HCT116 (cell line): ENCODE results near the gene SH2D1A. TPM values are rescaled to one million over a fixed set of nuclear protein-coding genes. Genes with fewer than 3 reads are reported as not detected.

Experiments used
- ATAC-seq: fragments of 200-7000 bp; cut with Tn5 transposase; 2 replicates; pipeline ENCODE4 v1.9.1; 2020; ENCODE audit warnings: mild to moderate bottlenecking, moderate library complexity
- BruUV-seq: library from RNA; stranded (reverse); fragments of 400-500 nt; replicated peaks from 2 replicates; lab custom pipeline; 2021; lab: Mats Ljungman, UMichigan
- CTCF ChIA-PET: fragments of 300-600 bp; sonication (Branson Sonifier 250); formaldehyde crosslinking; loops from one replicate; lab custom pipeline; 2021; ENCODE audit warnings: antibody characterized with exemption; lab: Charles Lee
- POLR2A ChIA-PET: fragments of 300-600, 350-600 bp; sonication (Branson Sonifier 250); formaldehyde crosslinking; loops from one replicate; lab custom pipeline; 2021; ENCODE audit warnings: antibody characterized with exemption; lab: Charles Lee
- RAD21 ChIA-PET, 2 experiments: fragments of 300-600 bp; sonication (Branson Sonifier 250); formaldehyde crosslinking; loops; one replicate each; lab custom pipeline; 2023; ENCODE audit warnings: low total read pairs in 2 of 2; ENCODE audit not compliant: uncharacterized antibody in 2 of 2, unreplicated experiment in 2 of 2, low non-redundant PET in 1 of 2; lab: Charles Lee
- DNase-seq: peaks from one replicate; pipeline ENCODE4 v3.0.0-alpha.2; 2010; ENCODE audit warnings: low read depth, low spot score
- H2AFZ ChIP-seq: fragments of 200-600 bp; shearing (Covaris generic), sonication (generic); 2 replicates; pipeline ENCODE4 v1.6.1; 2017; ENCODE audit warnings: low read depth, mixed run types, mixed read lengths, antibody characterized with exemption, low read length; ENCODE audit not compliant: poor library complexity, severe bottlenecking
- H3K27ac ChIP-seq: 2 replicates; pipeline ENCODE4 v1.5.1; 2012; ENCODE audit warnings: low read depth, low read length
- H3K27me3 ChIP-seq: fragments of 200-600 bp; sonication (generic); 2 replicates; pipeline ENCODE4 v1.6.1; 2016; ENCODE audit warnings: mixed run types, low read length, mixed read lengths; ENCODE audit not compliant: insufficient read depth
- H3K36me3 ChIP-seq, 2 experiments: fragments of 200-500 bp in 1 of 2; fragments of 200-600 bp in 1 of 2; sonication (Bioruptor generic) in 1 of 2; sonication (generic) in 1 of 2; 2 replicates each; pipeline versions ENCODE4 v1.5.1 to v1.6.1; 2014 to 2016; ENCODE audit warnings: low read length in 2 of 2, inconsistent platforms in 1 of 2, mixed read lengths in 1 of 2, mixed run types in 1 of 2; ENCODE audit not compliant: insufficient read depth in 2 of 2, control insufficient read depth in 1 of 2
- H3K4me1 ChIP-seq, 2 experiments: fragments of 200-600 bp in 1 of 2; sonication (generic) in 1 of 2; 2 replicates each; pipeline versions ENCODE4 v1.5.1 to v1.6.1; 2012 to 2017; ENCODE audit warnings: low read length in 2 of 2, inconsistent platforms in 1 of 2, mild to moderate bottlenecking in 1 of 2, mixed read lengths in 1 of 2, mixed run types in 1 of 2, moderate library complexity in 1 of 2; ENCODE audit not compliant: insufficient read depth in 2 of 2, control insufficient read depth in 1 of 2
- H3K4me2 ChIP-seq: fragments of 200-600 bp; sonication (generic); 2 replicates; pipeline ENCODE4 v1.6.1; 2017; ENCODE audit warnings: mixed run types, low read length, mixed read lengths
- H3K4me3 ChIP-seq, 2 experiments: fragments of 200-600 bp in 1 of 2; sonication (generic) in 1 of 2; replicated peaks in 1 of 2; 2 replicates each; pipeline ENCODE4 v1.5.1; 2011 to 2016; ENCODE audit warnings: low read length in 2 of 2, control low read depth in 1 of 2, low read depth in 1 of 2, mild to moderate bottlenecking in 1 of 2, mixed read lengths in 1 of 2, mixed run types in 1 of 2
- H3K79me2 ChIP-seq: fragments of 200-600 bp; sonication (generic); 2 replicates; pipeline ENCODE4 v1.6.1; 2017; ENCODE audit warnings: mild to moderate bottlenecking, mixed run types, low read length, moderate library complexity, mixed read lengths; ENCODE audit not compliant: insufficient read depth
- H3K9ac ChIP-seq: fragments of 200-600 bp; sonication (generic); 2 replicates; pipeline ENCODE4 v1.6.1; 2016; ENCODE audit warnings: low read length, mixed read lengths
- H3K9me2 ChIP-seq: fragments of 200-600 bp; sonication (generic), shearing (Covaris generic); 2 replicates; pipeline ENCODE4 v1.6.1; 2017; ENCODE audit warnings: mixed run types, mild to moderate bottlenecking, moderate library complexity; ENCODE audit not compliant: insufficient read depth
- H3K9me3 ChIP-seq, 2 experiments: fragments of 200-500 bp in 1 of 2; fragments of 200-600 bp in 1 of 2; sonication (Bioruptor generic) in 1 of 2; sonication (generic) in 1 of 2; 2 replicates each; pipeline ENCODE4 v1.6.1; 2014 to 2017; ENCODE audit warnings: low read length in 2 of 2, mixed read lengths in 2 of 2, inconsistent platforms in 1 of 2, low read depth in 1 of 2, mild to moderate bottlenecking in 1 of 2, mixed run types in 1 of 2, moderate library complexity in 1 of 2; ENCODE audit not compliant: control insufficient read depth in 1 of 2, insufficient read depth in 1 of 2
- H4K20me1 ChIP-seq: fragments of 200-600 bp; sonication (generic), shearing (Covaris generic); 2 replicates; pipeline ENCODE4 v1.6.1; 2017; ENCODE audit warnings: mixed run types, mild to moderate bottlenecking, moderate library complexity; ENCODE audit not compliant: insufficient read depth
- CEBPB ChIP-seq: IDR thresholded peaks from 2 replicates; pipeline ENCODE4 v1.6.1; 2012; ENCODE audit warnings: low read depth
- ELF1 ChIP-seq: IDR thresholded peaks from 2 replicates; pipeline ENCODE4 v1.6.1; 2012; ENCODE audit warnings: low read depth, borderline replicate concordance
- EZH2 ChIP-seq: fragments of 200-600 bp; sonication (generic); IDR thresholded peaks from 2 replicates; pipeline ENCODE4 v1.6.1; 2017; ENCODE audit warnings: antibody characterized with exemption, mixed run types
- EZH2phosphoT487 ChIP-seq: fragments of 200-600 bp; IDR thresholded peaks from 2 replicates; pipeline ENCODE4 v1.6.1; 2018; ENCODE audit warnings: antibody characterized with exemption, borderline replicate concordance
- FOSL1 ChIP-seq: IDR thresholded peaks from 2 replicates; pipeline ENCODE4 v1.6.1; 2012; ENCODE audit warnings: low read depth
- POLR2A ChIP-seq: IDR thresholded peaks from 2 replicates; pipeline ENCODE4 v1.7.0; 2011; ENCODE audit warnings: borderline replicate concordance; ENCODE audit not compliant: insufficient read depth, insufficient read length; ENCODE audit errors: extremely low read depth
- REST ChIP-seq: IDR thresholded peaks from 2 replicates; pipeline ENCODE4 v1.6.1; 2012; ENCODE audit warnings: low read depth
- TCF7L2 ChIP-seq: IDR thresholded peaks from 2 replicates; pipeline ENCODE4 v1.7.0; 2011; ENCODE audit warnings: borderline replicate concordance, inconsistent platforms; ENCODE audit not compliant: insufficient read depth, insufficient read length; ENCODE audit errors: extremely low read depth
- ZNF274 ChIP-seq: fragments of 200-500 bp; sonication (Bioruptor generic); IDR thresholded peaks from 2 replicates; pipeline ENCODE4 v1.6.1; 2014; ENCODE audit warnings: mild to moderate bottlenecking, low read depth, low read length, inconsistent platforms
- intact Hi-C: fragments of 100-400 bp; cut with micrococcal nuclease; formaldehyde crosslinking; loops from 2 replicates; pipeline ENCODE4 v1.10.0; 2022
- total RNA-seq: library from RNA; stranded (reverse); gene quantifications from one replicate; pipeline ENCODE4 v1.2.1, GENCODE V29; 2021; ENCODE audit not compliant: unreplicated experiment

SH2D1A gene
- total RNA-seq, 1 experiment from 2014 or later, result 0.15 TPM

GRCh38 chrX:124335598-124335997 lies 10.8 kb upstream of the SH2D1A start:
- BruUV-seq, result no TSS peak
- TF ChIP-seq EZH2, result no peak
- TF ChIP-seq ELF1, result no peak
- TF ChIP-seq CEBPB, result no peak
- TF ChIP-seq TCF7L2, result no peak
- TF ChIP-seq POLR2A, result no peak
- TF ChIP-seq, all 23 proteins: peak for 0

GRCh38 chrX:124337916-124338315 lies 8.4 kb upstream of the SH2D1A start:
- H2AFZ ChIP-seq, result no peak overlapping the region
- H3K27me3 ChIP-seq, result no peaks in the 10 kb centered on the region; the same call in 1 of the 2 replicates
- ATAC-seq, result no peak
- H4K20me1 ChIP-seq, result no peaks in the 10 kb centered on the region
- no peaks in the 10 kb centered on the region for H3K9me3 ChIP-seq
- TF ChIP-seq EZH2phosphoT487 (no peak), REST (no peak), FOSL1 (no peak), ZNF274 (no peak)
- TF ChIP-seq, all 23 proteins: peak for 0
- Histone ChIP-seq H3K27ac (no peak overlapping the region), H3K9me2 (no peaks in the 10 kb centered on the region), H3K4me3 (no peak overlapping the region), H3K36me3 (no peaks in the 10 kb centered on the region), H3K9ac (no peak overlapping the region), H3K4me1 (no peaks in the 10 kb centered on the region), H3K79me2 (no peaks in the 10 kb centered on the region), H3K4me2 (no peak overlapping the region)
- RAD21 ChIA-PET, result no interaction called here
- intact Hi-C loops, result no loop called here
- POLR2A ChIA-PET, result no interaction called here
- CTCF ChIA-PET, result no interaction called here
- no TSS peak for BruUV-seq
- no peak for DNase-seq

More at GRCh38 chrX:124335598-124335997, 10.8 kb upstream of the SH2D1A start:
- H3K4me2 ChIP-seq, result no peak overlapping the region
- no peak overlapping the region for H3K27ac ChIP-seq
- H3K4me1 ChIP-seq, result no peaks in the 10 kb centered on the region
- ChIA-PET POLR2A (no interaction called here), RAD21 (no interaction called here), CTCF (no interaction called here)
- ATAC-seq, result no peak
- H3K4me3 ChIP-seq, result no peak overlapping the region
- H4K20me1 ChIP-seq, result no peaks in the 10 kb centered on the region
- no peak overlapping the region for H2AFZ ChIP-seq
- no peaks in the 10 kb centered on the region; the same call in 1 of the 2 replicates for H3K27me3 ChIP-seq
- H3K9me2 ChIP-seq, result no peaks in the 10 kb centered on the region
- H3K9ac ChIP-seq, result no peak overlapping the region
- H3K9me3 ChIP-seq, result no peaks in the 10 kb centered on the region
- intact Hi-C loops, result no loop called here
- no peaks in the 10 kb centered on the region for H3K36me3 ChIP-seq
- DNase-seq, result no peak
- no peaks in the 10 kb centered on the region for H3K79me2 ChIP-seq
